NCI-H128 (cell line): ENCODE measurements around the gene PRM3.

Source experiments
- DNase-seq: peaks from one replicate; lab custom pipeline; 2025; ENCODE audit not compliant: unreplicated experiment; lab: John Stamatoyannopoulos, UW

PRM3 gene

DNA sequence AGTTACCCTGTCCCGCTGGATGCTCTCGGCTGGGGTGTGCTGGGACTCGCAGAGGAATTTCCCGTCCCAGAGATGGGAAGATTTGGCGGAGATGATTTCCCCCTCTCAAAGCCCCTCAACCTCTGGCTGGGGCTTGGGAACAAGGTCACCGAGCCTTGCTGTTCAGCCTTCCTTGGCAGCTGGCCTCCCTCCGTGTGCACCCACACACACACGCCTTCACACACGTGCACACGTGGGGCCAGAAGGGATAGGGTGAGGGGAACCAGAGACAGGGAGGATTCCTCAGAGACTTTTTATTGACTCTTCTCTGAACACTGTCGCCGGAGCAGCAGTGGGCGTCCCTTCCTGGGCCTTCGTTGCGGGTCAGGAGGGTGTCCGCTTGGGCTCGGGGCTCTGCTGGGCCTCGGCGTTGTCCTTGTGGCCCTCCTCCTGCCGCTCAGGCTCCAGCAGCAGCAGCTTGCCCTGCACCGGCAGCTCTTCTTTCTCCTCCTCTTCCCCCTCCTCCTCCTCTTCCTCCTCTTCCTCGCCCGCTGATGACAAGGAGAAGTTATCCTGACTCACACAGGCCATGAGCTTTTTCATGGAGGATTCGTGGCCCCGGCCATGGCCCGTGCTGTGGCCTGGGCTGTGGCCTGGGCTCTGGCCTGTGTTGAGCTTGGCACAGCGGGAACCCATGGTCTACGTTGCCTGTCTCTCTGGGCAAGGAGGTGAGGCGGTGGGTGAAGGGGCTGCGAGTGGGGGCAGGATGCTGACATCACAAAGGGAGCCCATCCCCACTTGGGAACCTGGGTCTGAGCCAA lies at the start of gene PRM3:
PRM3 (minus strand) TSS at position 709 of the 800 bp plus-strand sequence; CDS start at position 675, 34 bp downstream.
- no peak for DNase-seq

GRCh38 chr16:11322823-11323222 lies 49.4 kb upstream of the PRM3 start:
- DNase-seq: no peak

DNA sequence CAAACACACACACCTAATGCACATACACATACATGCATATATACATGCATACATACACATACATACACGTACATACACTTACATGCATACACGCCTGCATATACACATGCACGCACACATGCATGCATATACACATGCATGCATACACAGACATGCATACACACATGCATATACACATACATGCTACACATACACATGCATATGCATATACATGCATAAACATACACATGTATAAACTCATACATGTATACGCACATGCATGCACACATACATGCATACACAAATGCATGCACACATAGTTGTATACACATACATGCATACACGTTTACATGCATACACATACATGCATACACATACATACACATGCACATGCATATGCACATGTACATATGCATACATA lies 48.2 kb upstream of the PRM3 start:
- no peak for DNase-seq

DNA sequence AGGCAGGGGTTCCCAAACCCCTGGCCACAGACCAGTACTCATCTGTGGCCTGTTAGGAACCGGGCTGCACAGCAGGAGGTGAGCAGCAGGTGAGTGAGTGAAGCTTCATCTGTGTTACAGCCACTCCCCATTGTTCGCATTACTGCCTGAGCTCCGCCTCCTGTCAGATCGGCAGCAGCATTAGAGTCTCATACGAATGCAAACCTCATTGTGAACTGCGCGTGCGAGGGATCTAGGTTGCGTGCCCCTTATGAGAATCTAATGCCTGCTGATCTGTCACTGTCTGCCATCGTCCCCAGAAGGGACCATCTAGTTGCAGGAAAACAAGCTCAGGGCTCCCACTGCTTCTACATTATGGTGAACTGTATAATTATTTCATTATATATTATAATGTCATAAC lies 46.7 kb upstream of the PRM3 start:
- DNase-seq: no peak

DNA sequence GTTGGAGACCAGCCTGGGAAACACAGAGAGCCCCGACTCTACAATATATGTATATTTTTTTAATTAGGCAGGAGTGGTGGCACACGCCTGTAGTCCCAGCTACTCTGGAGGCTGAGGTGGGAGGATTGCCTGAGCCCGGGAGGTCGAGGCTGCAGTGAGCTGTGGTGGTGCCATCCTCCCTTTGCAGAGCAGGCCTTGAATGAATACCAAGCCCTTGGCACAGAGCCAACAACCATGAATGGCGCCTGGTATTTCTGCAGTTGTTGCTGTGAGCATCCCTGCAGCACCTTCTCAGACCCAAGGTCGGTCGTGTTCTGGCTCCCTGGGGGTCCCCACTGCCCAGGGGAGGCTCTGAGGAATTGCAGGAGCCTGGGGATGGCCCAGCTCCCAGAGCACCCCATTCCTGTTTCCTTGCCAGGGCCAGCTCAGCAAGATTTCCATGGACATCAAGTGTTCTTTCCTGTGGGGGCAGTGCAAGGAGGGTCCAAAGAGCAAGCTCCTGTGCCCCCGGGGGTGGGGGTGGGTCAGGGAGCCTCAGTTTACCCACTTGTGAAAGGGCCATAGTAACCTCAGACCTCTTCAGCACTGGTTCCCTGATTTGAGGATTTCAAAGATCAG lies 46.2 kb upstream of the PRM3 start:
- DNase-seq: no peak

- no peak for DNase-seq
These were observed 45.4 kb upstream of the PRM3 start for GRCh38 chr16:11318817-11319216.

GRCh38 chr16:11316331-11317015 lies 43.0 kb upstream of the PRM3 start:
- no peak for DNase-seq

GRCh38 chr16:11315510-11315909 lies 42.1 kb upstream of the PRM3 start:
- no peak for DNase-seq

- DNase-seq: no peak
These were observed 41.0 kb upstream of the PRM3 start for GRCh38 chr16:11314309-11314894.

GRCh38 chr16:11313493-11314308 lies 40.3 kb upstream of the PRM3 start:
- no peak for DNase-seq

DNA sequence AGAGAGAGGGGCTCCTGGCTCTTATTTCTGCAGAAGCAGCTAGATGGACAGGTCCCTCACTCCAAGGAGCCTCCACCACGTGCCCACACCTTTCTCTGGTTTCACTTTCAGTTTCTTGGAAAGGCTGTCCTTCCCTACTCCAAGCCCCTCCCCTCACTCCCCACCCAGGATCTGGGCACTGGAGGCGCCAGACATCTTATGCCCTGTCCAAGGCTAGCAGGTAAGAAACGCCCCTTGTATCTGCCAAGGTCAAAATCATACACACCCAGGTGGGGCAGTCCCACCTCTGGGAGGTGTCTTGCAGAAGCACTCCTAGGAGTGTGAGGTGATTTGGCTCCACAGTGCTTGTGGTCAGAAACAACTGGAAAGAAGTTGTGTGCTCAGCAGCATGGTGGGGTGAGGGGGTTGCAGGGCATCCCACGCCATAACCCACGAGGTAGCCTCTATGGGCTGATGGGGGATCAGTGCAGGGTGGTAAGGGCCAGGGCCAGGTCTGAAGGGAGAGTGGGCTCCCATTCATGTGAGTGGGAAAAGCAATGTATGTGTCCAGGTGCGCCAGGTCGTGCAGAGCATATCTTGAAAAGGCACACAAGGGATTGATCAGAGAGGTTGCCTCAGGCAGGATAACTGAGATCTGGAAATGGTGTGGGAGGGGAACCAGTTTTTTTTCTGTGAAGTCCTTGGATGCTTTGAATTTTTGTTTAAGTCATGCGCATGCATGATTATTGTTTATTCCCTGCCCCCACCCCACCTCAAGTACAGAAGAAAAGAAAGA lies 39.5 kb upstream of the PRM3 start:
- DNase-seq: no peak

- DNase-seq: no peak
These were observed 37.6 kb upstream of the PRM3 start for GRCh38 chr16:11310997-11311561.

- DNase-seq: no peak
These were observed 37.2 kb upstream of the PRM3 start for GRCh38 chr16:11310634-11310977.

DNA sequence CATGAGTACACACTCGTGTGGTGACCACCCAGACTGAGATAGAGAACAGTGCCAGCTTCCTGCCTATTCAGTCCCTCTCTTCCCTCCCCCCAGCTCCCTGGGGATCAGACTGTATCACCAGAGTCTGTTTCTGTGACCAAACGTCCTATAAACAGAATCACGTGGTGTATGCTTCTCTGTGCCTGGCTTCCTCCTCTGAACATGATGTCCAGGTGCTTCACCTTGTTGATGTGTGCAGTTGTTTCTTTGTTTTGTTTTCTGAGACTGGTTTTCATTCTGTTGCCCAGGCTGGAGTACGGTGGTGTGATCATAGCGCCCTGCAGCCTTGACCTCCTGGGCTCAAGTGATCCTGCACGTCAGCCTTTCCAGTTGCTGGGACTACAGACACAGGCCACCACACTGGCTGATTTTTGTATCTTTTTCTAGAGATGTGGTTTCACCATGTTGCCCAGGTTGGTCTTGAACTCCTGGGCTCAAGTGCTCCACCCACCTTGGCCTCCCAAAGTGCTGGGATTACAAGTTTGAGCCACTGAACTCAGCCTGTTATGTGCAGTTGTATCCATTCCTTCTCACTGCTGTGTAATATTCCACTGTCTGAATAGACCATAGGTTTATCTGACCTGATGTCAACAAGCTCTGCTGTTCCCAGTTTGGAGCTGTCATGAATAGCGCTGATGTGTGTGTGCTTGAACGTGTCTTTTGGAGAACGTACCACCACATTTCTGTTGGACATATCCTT lies 36.6 kb upstream of the PRM3 start:
- no peak for DNase-seq

GRCh38 chr16:11308493-11309283 lies 35.3 kb upstream of the PRM3 start:
- no peak for DNase-seq

DNA sequence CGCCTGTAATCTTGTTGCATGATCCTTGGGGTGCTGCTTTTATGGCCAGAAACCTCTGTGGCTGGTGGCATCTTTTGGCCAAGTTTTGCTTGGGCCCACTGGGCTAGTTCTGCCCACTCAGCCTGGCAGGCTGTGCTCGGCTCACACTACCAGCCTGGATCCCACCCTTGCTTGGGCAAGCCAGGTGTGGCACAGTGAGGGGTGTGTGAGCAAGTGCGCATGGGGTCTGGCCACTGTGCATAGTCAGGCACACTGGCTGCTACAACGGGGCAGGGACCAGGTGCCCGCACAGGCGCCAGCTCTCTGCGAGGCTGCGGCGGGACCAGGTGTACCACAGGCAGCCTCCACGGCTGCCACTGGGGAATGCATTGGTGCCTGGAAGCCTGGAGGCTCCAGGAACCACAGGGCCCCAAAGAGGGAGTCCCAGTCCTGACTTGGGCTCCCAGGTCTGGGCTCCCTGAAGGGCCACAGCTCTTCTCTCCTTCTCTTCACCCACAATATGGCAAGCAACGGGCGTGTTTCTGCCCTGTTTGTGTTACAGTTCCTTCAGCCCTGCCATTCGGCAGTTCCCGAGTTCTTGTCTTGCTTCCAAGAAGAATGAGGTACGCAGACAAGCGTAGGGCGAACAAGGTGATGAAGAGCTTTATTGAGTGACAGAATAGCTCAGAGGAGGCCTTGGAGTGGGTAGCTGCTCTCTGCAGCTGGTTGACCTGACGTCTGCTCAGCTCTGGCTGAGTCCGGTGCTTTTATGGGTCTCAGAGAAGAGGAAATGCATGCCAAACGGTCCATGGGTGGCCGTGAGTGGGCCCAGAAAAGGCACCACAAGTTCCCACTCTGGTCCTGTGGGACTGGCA lies 34.4 kb upstream of the PRM3 start:
- no peak for DNase-seq

DNA sequence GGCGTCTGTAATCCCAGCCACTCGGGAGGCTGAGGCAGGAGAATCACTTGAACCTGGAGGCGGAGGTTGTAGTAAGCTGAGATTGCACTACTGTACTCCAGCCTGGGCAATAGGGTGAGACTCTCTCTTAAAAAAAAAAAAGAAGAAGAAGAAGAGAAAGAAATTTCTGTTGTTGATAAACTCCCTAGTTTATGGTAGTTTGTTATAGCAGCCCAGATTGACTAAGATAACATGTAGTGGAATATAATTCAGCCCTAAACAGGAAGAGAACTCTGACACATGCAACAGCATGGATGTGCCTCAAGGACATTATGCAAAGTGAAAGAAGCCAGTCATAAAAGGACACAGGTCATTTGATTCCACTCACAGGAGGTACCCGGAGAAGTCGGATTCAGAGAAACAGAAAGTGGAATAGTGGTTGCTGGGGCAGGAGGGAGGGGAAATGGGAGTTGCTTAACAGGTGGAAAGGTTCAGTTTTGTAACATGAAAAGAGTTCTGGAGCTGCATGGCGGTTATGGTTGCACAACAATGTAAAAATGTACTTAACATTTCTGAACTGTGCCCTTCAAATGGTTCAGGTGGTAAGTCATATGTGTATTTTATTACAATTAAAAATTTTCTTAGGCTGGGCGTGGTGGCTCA lies 33.7 kb upstream of the PRM3 start:
- DNase-seq: no peak
